CD4-positive, alpha-beta T cell treated with Interleukin-10 for 1 hour (primary cell): Measurements from ENCODE around the gene DSC3.

Experiments
- DNase-seq: peaks from one replicate; pipeline ENCODE4 v3.0.0-alpha.2; 2020

Gene DSC3

GRCh38 chr18:30969670-30970170, 72.8 kb downstream of the DSC3 start:
- no peak for DNase-seq

GRCh38 chr18:30967701-30968100, 74.8 kb downstream of the DSC3 start:
- DNase-seq, result no peak

- no peak for DNase-seq
Measured at GRCh38 chr18:30965237-30965636, 77.3 kb downstream of the DSC3 start.

GRCh38 chr18:30960661-30961060, 81.9 kb downstream of the DSC3 start:
- no peak for DNase-seq

DNA sequence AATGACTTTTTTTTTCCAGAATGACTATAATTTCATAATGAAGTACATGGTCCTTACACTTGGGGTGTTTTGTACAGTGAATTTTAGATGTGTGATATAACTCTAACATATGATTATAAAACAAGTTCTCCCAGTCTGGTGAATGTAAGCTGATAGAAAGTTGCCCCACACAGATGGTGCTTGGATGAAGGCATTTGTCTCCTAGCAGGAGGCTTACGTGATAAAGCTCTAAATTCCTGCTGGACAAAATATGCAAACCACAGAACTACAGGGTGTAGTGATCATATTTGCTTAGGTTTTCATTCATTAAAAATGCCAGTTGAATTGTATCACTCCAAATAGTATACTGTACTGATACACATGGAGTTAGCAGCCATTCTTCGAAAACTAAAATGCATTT, 85.5 kb downstream of the DSC3 start:
- no peak for DNase-seq

DNA sequence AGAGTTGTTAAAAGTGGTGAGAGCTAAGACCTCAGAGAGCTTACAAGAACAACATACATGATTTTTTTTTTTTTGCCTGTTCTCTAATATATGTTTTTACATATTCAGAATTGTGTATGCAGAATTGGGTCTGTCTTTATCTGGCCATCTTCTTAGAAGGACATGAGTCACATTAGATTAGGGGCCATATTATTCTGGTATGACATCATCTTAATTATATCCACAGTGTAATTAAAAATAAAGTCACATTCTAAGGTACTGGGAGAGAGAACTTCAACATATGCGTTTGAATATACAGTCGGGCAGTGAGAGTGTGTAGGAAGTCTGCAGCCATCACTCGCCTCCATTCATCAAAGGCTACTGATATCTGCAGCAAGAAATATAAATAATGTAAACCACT, 88.3 kb downstream of the DSC3 start:
- no peak for DNase-seq

DNA sequence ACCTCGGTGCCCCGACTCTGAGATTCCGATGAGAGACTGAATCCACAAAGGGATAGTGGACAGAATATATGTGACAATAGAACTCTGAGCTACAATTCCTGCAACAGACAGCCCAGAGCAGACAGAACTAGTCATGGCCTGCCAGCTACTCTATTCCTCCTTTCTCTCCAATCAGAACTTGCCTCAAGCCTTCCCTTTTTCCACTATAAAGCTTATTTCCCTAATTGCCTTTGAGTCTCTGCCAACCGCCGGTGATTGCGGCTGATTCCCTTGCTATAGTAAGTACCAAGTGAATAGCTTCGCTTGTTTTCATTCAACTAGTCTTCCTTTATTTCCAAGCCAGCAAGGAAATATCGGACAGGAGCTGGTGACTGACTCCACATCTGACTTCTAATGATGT, 96.8 kb downstream of the DSC3 start:
- DNase-seq, result no peak

DNA sequence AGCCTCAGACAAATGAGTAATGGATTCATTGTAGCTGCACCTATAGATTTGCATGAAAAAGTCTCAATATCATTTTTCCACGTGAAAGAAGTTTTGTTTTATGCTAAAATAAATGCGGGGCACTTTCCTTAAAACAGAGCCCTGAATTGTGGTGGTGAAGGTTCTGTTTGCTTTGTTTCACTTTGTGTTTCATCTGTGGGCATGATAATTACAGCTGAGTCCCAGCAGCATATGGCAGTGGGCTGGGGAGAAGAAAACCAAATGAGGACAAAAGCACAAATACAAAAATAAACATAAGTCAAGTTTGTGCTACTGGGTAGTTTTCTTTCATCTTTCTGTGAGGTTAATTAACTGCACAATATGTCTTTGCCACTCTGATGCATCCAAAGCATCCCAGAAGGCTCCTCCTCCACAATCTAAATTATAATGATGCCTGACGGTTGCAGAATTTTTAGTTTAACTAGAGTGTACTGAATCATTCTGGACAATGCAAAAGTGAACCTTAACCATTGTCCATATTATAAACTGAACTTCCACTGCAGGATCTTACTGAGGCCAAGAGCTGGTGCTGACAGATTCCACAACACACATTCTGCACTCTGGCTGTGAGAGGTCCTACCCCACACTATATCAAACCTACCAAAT, 97.6 kb downstream of the DSC3 start:
- DNase-seq, result no peak

DNA sequence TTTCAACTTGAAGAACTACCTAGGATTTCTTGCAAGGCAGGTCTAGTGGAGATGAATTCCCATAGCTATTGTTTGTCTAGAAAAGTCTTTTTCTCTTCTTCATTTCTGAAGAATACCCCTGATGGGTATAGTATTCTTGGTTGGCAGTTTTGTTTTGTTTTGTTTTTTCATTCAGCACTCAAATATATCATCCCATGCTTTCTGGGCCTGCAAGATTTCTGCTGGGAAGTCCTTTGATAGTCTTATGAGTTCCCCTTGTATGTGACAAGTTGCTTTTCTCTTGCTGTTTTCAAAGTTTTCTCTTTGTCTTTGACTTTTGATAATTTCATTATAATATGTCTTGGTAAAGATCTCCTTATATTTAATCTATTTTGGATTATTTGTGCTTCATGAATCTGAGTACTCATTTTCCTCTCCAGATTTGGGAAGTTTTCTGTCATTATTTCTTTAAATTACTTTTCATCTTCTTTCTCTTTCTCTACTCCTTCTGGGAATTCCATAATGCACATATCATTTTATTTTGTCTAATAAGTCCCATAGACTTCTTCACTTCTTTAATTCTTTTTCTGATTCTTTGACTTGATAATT, 101.5 kb downstream of the DSC3 start:
- no peak for DNase-seq
